Measurements from ENCODE around the gene HMGA1. TPM values are rescaled to one million over a fixed set of nuclear protein-coding genes. Genes with fewer than 3 reads are reported as not detected.

HMGA1 gene
- total and polyA plus RNA-seq, 2 of the 13 experiments (the other 11 are each of a cell fraction or from before 2014, with no cell fraction given): 117 to 145 TPM

DNA sequence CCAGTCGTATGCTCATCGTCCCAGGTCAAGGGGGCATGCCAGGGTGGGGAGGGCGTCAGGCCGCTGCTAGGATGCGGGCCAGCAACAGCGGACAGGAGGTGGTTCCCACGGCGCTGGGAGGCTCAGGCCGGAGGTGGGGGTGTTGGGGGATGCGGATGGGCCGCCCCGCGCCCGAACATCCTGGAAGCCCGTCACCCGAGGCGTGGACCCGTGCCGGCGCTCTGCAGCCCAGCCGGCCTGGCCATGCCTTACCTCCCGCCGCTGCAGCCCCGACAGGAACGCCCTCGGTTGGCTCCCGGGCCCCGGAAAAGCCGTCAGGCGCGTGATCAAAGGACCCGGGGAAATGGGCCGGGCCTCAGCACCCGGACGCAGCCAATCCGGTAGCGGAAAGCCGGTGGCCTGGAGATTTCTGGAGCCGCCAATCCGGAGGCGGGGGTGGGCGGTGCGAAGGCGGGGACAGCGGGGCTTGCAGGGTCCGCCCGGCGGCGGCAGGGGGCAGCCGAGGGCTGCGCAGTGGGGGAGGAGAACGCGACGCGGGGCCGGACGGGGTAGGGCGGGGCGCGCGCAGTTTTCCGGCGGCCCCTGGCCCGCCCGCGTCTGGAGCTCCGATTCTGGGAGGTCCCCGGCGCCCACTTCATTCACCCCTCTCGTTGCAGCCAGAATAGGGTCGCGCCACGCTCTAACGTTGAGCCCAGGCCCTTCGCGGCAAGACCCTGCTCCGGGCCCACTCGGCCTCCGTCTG, 12.2 kb downstream of the HMGA1 start, which contains the start of gene SMIM29 (continued):
- TF ChIP-seq, protein P1, sequence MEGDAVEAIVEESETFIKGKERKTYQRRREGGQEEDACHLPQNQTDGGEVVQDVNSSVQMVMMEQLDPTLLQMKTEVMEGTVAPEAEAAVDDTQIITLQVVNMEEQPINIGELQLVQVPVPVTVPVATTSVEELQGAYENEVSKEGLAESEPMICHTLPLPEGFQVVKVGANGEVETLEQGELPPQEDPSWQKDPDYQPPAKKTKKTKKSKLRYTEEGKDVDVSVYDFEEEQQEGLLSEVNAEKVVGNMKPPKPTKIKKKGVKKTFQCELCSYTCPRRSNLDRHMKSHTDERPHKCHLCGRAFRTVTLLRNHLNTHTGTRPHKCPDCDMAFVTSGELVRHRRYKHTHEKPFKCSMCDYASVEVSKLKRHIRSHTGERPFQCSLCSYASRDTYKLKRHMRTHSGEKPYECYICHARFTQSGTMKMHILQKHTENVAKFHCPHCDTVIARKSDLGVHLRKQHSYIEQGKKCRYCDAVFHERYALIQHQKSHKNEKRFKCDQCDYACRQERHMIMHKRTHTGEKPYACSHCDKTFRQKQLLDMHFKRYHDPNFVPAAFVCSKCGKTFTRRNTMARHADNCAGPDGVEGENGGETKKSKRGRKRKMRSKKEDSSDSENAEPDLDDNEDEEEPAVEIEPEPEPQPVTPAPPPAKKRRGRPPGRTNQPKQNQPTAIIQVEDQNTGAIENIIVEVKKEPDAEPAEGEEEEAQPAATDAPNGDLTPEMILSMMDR (CRISPR knock-in tag; IDR thresholded peaks at IDR 0.05): peak; percentile 92
- TF ChIP-seq ZNF367 (CRISPR knock-in tag; IDR thresholded peaks at IDR 0.05; ENCODE audit: borderline replicate concordance): no peak
- peak; percentile 64 for TF ChIP-seq KDM5B (CRISPR knock-in tag; IDR thresholded peaks at IDR 0.05; ENCODE audit: borderline replicate concordance)
- TF ChIP-seq, protein P2, sequence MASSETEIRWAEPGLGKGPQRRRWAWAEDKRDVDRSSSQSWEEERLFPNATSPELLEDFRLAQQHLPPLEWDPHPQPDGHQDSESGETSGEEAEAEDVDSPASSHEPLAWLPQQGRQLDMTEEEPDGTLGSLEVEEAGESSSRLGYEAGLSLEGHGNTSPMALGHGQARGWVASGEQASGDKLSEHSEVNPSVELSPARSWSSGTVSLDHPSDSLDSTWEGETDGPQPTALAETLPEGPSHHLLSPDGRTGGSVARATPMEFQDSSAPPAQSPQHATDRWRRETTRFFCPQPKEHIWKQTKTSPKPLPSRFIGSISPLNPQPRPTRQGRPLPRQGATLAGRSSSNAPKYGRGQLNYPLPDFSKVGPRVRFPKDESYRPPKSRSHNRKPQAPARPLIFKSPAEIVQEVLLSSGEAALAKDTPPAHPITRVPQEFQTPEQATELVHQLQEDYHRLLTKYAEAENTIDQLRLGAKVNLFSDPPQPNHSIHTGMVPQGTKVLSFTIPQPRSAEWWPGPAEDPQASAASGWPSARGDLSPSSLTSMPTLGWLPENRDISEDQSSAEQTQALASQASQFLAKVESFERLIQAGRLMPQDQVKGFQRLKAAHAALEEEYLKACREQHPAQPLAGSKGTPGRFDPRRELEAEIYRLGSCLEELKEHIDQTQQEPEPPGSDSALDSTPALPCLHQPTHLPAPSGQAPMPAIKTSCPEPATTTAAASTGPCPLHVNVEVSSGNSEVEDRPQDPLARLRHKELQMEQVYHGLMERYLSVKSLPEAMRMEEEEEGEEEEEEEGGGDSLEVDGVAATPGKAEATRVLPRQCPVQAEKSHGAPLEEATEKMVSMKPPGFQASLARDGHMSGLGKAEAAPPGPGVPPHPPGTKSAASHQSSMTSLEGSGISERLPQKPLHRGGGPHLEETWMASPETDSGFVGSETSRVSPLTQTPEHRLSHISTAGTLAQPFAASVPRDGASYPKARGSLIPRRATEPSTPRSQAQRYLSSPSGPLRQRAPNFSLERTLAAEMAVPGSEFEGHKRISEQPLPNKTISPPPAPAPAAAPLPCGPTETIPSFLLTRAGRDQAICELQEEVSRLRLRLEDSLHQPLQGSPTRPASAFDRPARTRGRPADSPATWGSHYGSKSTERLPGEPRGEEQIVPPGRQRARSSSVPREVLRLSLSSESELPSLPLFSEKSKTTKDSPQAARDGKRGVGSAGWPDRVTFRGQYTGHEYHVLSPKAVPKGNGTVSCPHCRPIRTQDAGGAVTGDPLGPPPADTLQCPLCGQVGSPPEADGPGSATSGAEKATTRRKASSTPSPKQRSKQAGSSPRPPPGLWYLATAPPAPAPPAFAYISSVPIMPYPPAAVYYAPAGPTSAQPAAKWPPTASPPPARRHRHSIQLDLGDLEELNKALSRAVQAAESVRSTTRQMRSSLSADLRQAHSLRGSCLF (CRISPR knock-in tag; IDR thresholded peaks at IDR 0.05; ENCODE audit: borderline replicate concordance): no peak
- TF ChIP-seq, protein P3, sequence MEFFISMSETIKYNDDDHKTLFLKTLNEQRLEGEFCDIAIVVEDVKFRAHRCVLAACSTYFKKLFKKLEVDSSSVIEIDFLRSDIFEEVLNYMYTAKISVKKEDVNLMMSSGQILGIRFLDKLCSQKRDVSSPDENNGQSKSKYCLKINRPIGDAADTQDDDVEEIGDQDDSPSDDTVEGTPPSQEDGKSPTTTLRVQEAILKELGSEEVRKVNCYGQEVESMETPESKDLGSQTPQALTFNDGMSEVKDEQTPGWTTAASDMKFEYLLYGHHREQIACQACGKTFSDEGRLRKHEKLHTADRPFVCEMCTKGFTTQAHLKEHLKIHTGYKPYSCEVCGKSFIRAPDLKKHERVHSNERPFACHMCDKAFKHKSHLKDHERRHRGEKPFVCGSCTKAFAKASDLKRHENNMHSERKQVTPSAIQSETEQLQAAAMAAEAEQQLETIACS (CRISPR knock-in tag; IDR thresholded peaks at IDR 0.05): no peak; the same call in 1 of the 2 replicates
- TF ChIP-seq ARNT2 (CRISPR knock-in tag; IDR thresholded peaks at IDR 0.05; ENCODE audit: low read depth): peak; percentile 79
- 0 out of 2 replicates have a peak, but pooled peaks have one; percentile 47 for TF ChIP-seq NFE2 (CRISPR knock-in tag; IDR thresholded peaks at IDR 0.05)
- TF ChIP-seq FOSL2 (CRISPR knock-in tag; IDR thresholded peaks at IDR 0.05): no peak
- TF ChIP-seq, protein P4, sequence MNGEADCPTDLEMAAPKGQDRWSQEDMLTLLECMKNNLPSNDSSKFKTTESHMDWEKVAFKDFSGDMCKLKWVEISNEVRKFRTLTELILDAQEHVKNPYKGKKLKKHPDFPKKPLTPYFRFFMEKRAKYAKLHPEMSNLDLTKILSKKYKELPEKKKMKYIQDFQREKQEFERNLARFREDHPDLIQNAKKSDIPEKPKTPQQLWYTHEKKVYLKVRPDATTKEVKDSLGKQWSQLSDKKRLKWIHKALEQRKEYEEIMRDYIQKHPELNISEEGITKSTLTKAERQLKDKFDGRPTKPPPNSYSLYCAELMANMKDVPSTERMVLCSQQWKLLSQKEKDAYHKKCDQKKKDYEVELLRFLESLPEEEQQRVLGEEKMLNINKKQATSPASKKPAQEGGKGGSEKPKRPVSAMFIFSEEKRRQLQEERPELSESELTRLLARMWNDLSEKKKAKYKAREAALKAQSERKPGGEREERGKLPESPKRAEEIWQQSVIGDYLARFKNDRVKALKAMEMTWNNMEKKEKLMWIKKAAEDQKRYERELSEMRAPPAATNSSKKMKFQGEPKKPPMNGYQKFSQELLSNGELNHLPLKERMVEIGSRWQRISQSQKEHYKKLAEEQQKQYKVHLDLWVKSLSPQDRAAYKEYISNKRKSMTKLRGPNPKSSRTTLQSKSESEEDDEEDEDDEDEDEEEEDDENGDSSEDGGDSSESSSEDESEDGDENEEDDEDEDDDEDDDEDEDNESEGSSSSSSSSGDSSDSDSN (CRISPR knock-in tag; IDR thresholded peaks at IDR 0.05): peak; percentile 82
- peak; percentile 75; the same call in 1 of the 2 replicates for TF ChIP-seq ZNF703 (CRISPR knock-in tag; IDR thresholded peaks at IDR 0.05; ENCODE audit: borderline replicate concordance)
- TF ChIP-seq, protein P5, sequence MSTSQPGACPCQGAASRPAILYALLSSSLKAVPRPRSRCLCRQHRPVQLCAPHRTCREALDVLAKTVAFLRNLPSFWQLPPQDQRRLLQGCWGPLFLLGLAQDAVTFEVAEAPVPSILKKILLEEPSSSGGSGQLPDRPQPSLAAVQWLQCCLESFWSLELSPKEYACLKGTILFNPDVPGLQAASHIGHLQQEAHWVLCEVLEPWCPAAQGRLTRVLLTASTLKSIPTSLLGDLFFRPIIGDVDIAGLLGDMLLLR (CRISPR knock-in tag; IDR thresholded peaks at IDR 0.05): peak; percentile 91
- no peak for TF ChIP-seq SETDB1 (CRISPR knock-in tag; IDR thresholded peaks at IDR 0.05; ENCODE audit: borderline replicate concordance)
- TF ChIP-seq, protein P6, sequence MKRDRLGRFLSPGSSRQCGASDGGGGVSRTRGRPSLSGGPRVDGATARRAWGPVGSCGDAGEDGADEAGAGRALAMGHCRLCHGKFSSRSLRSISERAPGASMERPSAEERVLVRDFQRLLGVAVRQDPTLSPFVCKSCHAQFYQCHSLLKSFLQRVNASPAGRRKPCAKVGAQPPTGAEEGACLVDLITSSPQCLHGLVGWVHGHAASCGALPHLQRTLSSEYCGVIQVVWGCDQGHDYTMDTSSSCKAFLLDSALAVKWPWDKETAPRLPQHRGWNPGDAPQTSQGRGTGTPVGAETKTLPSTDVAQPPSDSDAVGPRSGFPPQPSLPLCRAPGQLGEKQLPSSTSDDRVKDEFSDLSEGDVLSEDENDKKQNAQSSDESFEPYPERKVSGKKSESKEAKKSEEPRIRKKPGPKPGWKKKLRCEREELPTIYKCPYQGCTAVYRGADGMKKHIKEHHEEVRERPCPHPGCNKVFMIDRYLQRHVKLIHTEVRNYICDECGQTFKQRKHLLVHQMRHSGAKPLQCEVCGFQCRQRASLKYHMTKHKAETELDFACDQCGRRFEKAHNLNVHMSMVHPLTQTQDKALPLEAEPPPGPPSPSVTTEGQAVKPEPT (CRISPR knock-in tag; IDR thresholded peaks at IDR 0.05; ENCODE audit: low read depth): no peak
- TF ChIP-seq SP4 (CRISPR knock-in tag; IDR thresholded peaks at IDR 0.05): peak; percentile 81

Data from HepG2 (cell line).